SJCRH30 (cell line): ENCODE results near the gene HMOX1. TPM values are rescaled to one million over a fixed set of nuclear protein-coding genes. Genes with fewer than 3 reads are reported as not detected.

Experiments
- DNase-seq, 2 experiments: peaks; one replicate each; pipeline ENCODE4 v3.0.0-alpha.2; 2015 to 2020
- H3K27ac ChIP-seq: fragments of 250-450 bp; sonication (Bioruptor Pico); 2 replicates; pipeline ENCODE4 v1.5.1; 2020; ENCODE audit warnings: mild to moderate bottlenecking, moderate library complexity
- H3K27me3 ChIP-seq: fragments of 250-450 bp; sonication (Bioruptor Pico); 2 replicates; pipeline ENCODE4 v1.5.1; 2020; ENCODE audit warnings: mild to moderate bottlenecking, moderate library complexity
- H3K36me3 ChIP-seq: fragments of 250-450 bp; sonication (Bioruptor Pico); 2 replicates; pipeline ENCODE4 v1.5.1; 2020; ENCODE audit warnings: mild to moderate bottlenecking, moderate library complexity
- H3K4me1 ChIP-seq: fragments of 250-450 bp; sonication (Bioruptor Pico); 2 replicates; pipeline ENCODE4 v1.5.1; 2020; ENCODE audit warnings: mild to moderate bottlenecking, moderate library complexity
- H3K4me3 ChIP-seq: fragments of 250-450 bp; sonication (Bioruptor Pico); 2 replicates; pipeline ENCODE4 v1.5.1; 2020; ENCODE audit warnings: mild to moderate bottlenecking, moderate library complexity
- H3K9me3 ChIP-seq: fragments of 250-450 bp; sonication (Bioruptor Pico); replicated peaks from 2 replicates; pipeline ENCODE4 v1.5.1; 2020; ENCODE audit warnings: mild to moderate bottlenecking, moderate library complexity
- total RNA-seq: library from RNA; depleted of rRNA; stranded (reverse); fragments of >200 nt; shearing (Covaris generic); gene quantifications from 2 replicates; pipeline ENCODE4 v1.2.3, GENCODE V29; 2014

Gene HMOX1
- total RNA-seq, 1 experiment from 2014 or later: 5.1 TPM

DNA sequence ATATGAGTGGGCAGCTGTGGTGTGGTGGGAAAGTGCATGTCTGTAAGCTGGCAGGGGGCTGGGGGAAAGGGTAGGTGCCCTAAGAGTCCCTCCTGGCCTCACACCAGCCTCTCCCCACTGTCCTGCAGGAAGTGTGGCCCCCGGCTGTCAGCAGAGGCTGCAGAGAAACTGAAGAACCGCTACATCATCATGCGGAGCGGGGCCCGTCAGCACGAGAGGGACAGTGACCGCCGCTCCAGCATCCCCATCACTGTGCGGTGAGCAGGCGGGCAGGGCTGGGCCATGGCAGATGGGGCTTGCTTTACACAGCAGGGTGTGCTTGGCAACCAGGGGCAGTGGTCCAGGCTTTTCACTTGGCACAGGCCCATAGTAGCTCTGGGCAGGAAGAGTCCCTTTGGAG lies 38.9 kb downstream of the HMOX1 start:
- Histone ChIP-seq H3K27ac (no peak overlapping the region), H3K27me3 (no peaks in the 10 kb centered on the region), H3K4me1 (peaks cover 5% of the 10 kb centered on the region), H3K36me3 (peaks cover 56% of the 10 kb centered on the region), H3K9me3 (no peaks in the 10 kb centered on the region), H3K4me3 (no peak overlapping the region)
- no peak for DNase-seq

DNA sequence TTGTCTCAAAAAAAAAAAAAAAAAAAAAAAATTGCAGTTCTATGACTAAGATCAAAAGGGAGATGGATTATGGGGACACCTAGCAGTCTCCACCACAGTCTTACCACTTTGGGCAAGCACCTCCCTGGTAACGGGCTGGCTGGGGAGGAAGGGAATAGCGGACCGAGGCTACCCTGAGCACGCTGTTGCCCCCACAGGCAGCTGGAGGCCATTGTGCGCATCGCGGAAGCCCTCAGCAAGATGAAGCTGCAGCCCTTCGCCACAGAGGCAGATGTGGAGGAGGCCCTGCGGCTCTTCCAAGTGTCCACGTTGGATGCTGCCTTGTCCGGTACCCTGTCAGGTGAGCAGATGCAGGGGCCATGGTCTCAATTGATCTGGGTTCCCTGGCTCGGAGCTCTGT lies 40.2 kb downstream of the HMOX1 start:
- Histone ChIP-seq H3K9me3 (no peaks in the 10 kb centered on the region), H3K27ac (no peak overlapping the region), H3K4me1 (peaks cover 18% of the 10 kb centered on the region), H3K36me3 (peaks cover 48% of the 10 kb centered on the region), H3K4me3 (no peak overlapping the region), H3K27me3 (no peaks in the 10 kb centered on the region)
- DNase-seq: no peak

DNA sequence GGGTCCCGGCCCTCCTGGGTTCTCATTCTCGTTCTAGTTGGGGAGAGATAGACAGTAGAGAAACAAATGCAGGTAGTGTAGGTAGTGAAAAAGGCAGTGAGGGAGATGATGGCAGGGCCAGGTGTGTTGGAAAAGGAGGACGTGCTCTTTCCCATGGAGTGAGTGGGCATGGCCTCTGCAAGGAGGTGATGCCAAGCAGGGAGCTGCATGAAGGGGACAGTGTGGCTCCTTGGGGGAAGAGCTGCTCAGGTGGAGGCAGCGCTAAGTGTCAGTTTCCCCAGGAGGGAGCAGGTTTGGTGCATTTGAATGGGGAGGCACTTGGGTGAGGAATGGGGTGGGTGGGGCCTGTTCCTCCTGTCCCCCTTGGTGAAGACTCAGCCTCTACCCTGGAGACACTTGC lies 41.2 kb downstream of the HMOX1 start:
- no peak overlapping the region for H3K27ac ChIP-seq
- no peaks in the 10 kb centered on the region for H3K27me3 ChIP-seq
- H3K4me3 ChIP-seq: no peak overlapping the region
- no peaks in the 10 kb centered on the region for H3K9me3 ChIP-seq
- H3K36me3 ChIP-seq: peaks cover 38% of the 10 kb centered on the region
- peaks cover 27% of the 10 kb centered on the region for H3K4me1 ChIP-seq
- no peak for DNase-seq

DNA sequence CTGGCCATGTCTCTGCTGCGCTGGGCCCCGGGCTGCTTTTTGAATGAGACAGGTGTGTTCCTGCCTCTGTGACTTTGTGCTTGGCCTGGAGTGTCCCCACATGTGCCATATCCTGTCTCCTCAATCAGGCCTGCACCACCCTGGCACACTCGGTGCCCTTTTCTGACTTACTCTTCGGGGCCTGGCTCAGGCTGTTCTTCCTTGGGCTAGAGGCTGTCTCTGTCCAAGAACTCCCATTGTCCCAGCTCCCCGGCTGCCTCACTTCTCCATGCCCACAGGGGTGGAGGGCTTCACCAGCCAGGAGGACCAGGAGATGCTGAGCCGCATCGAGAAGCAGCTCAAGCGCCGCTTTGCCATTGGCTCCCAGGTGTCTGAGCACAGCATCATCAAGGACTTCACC lies 42.0 kb downstream of the HMOX1 start:
- Histone ChIP-seq H3K27me3 (no peaks in the 10 kb centered on the region), H3K4me1 (peaks cover 27% of the 10 kb centered on the region), H3K4me3 (no peak overlapping the region), H3K9me3 (no peaks in the 10 kb centered on the region), H3K36me3 (peaks cover 34% of the 10 kb centered on the region), H3K27ac (no peak overlapping the region)
- DNase-seq: no peak

DNA sequence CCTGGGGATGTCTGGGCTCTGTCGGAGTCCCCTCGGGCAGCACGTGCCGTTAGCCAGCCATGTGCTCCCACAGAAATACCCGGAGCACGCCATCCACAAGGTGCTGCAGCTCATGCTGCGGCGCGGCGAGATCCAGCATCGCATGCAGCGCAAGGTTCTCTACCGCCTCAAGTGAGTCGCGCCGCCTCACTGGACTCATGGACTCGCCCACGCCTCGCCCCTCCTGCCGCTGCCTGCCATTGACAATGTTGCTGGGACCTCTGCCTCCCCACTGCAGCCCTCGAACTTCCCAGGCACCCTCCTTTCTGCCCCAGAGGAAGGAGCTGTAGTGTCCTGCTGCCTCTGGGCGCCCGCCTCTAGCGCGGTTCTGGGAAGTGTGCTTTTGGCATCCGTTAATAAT lies 43.2 kb downstream of the HMOX1 start:
- DNase-seq: no peak
- H3K27ac ChIP-seq: no peak overlapping the region
- H3K4me1 ChIP-seq: peaks cover 27% of the 10 kb centered on the region
- H3K36me3 ChIP-seq: peaks cover 28% of the 10 kb centered on the region
- no peaks in the 10 kb centered on the region for H3K27me3 ChIP-seq
- no peaks in the 10 kb centered on the region for H3K9me3 ChIP-seq
- H3K4me3 ChIP-seq: no peak overlapping the region

DNA sequence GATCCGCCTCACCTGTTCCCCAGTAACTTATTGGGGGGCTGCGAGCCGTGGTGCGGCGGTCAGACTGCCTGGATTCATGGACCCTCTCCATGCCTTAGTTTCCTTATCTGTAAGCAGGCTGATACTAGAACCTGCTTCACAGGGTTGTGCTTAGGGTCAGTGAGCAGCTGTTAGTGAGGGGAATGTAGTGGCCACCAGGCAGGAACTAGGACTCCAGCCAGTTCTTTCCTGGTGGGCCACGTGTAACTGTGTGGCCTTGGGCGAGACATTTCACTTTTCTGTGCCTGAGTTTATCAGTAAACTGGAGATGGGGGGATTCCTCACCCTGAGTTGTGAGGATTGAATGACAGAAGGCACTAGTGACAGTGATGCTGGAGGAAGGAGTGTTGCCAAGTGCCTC lies 43.9 kb downstream of the HMOX1 start:
- Histone ChIP-seq H3K27me3 (no peaks in the 10 kb centered on the region), H3K36me3 (peaks cover 27% of the 10 kb centered on the region), H3K27ac (no peak overlapping the region), H3K4me1 (peaks cover 27% of the 10 kb centered on the region), H3K9me3 (no peaks in the 10 kb centered on the region), H3K4me3 (no peak overlapping the region)
- no peak for DNase-seq

DNA sequence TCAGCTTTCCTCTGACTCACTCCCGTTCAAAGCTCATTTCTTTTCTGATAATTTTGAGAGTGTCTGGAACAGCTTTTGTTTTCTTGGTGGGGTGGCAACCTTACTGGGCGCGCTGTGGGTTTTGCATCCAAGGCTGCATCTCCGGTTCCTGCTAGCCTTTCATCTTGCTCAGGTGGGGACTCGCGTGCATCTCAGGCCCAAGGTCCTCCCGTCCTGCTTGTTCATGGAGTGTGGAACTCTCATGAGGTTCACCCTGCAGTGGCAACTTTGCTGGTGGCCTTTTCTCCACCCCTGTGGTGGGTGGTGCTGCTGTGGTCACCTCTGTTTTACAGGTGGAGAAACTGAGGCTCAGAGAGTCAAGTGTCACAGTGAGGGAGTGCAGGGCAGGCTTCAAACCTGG lies 44.6 kb downstream of the HMOX1 start:
- DNase-seq: no peak
- H3K27ac ChIP-seq: peak overlapping the region; percentile 54
- H3K4me3 ChIP-seq: no peak overlapping the region
- no peaks in the 10 kb centered on the region for H3K9me3 ChIP-seq
- H3K4me1 ChIP-seq: peaks cover 27% of the 10 kb centered on the region
- peaks cover 19% of the 10 kb centered on the region for H3K36me3 ChIP-seq
- no peaks in the 10 kb centered on the region for H3K27me3 ChIP-seq

DNA sequence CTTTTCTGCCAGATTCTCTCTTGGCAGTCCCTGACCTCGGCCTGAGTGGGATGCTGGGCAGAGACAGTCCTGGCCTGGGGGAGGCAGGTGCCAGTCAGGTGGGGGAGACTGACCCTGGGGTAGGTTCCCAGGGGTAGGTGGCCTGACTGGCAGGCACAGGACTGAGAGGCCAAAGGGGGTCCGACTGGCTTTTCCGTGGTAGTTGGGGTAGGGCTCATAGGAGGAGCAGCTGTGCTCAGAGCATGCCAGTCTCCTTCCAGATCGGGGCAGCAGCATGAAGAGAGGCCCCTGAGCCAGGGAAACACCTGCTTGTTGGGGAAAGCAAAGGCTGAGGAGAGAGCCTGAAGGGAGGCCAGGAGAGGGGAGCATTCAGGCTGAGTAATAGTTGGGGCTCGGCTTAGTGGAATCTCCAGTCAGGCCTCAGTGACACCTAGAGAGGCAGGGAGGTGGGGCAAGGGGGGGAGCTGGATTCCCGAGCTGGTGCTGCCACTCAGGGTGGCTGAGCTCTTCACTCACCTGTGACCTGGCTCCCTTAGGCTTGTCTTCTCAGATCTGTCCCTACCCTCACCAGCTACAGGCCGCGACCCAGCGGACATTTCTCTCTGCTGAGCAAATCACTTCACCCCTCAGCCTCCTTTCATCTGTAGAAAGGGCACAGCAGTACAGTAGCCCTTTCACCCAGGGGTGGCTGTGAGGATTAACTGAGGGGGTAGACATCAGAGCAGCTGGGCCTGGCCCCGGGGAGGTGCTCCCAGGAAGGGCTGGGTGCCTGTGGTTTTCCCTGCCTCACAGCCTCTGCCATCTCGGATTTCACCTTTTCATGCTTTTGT lies 45.3 kb downstream of the HMOX1 start:
- peak; percentile 87 to 91 for DNase-seq
- no peaks in the 10 kb centered on the region for H3K27me3 ChIP-seq
- H3K4me3 ChIP-seq: no peak overlapping the region
- peaks cover 21% of the 10 kb centered on the region for H3K36me3 ChIP-seq
- peaks cover 27% of the 10 kb centered on the region for H3K4me1 ChIP-seq
- H3K9me3 ChIP-seq: no peaks in the 10 kb centered on the region
- peak overlapping the region; percentile 54 for H3K27ac ChIP-seq

DNA sequence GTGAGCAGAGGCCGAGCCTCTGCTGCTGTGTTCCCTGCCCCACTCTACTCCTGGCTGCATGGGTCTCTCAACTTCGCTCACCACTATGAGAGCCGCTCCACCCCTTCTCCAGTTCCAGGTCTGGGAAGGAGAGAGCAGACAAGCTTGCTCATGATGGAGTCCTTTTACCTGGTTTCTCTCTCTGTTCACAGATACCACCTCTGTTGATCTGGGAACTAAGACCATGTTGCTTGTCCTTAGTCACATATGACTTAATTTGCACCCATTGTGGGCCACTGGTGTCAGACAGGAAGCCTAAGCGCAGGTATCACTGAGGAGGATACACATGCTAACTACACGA lies 45.9 kb downstream of the HMOX1 start:
- Histone ChIP-seq H3K27ac (peak overlapping the region; percentile 54), H3K4me3 (no peak overlapping the region), H3K4me1 (peaks cover 27% of the 10 kb centered on the region), H3K9me3 (no peaks in the 10 kb centered on the region), H3K36me3 (peaks cover 19% of the 10 kb centered on the region), H3K27me3 (no peaks in the 10 kb centered on the region)
- no peak for DNase-seq

DNA sequence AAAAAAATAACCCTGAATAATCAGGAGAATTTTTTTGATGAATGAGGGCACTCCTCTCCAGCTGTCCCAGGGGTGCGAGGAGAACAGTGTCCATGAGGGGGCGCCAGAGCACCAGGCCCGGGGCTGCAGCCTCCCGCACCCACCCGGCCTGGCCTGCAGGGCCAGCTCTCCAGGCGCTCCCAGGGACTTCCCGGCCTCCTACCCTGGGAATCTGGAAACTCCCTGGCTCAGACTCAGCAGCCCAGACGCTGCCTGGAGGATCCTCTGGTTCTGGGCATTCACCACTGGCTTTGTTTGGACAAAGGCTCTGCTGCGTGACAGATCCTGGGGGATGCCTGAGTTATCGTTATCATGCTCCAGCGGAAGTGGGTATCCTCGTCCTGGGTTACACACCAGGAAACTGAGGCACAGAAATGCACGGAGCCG lies 50.0 kb downstream of the HMOX1 start:
- H3K9me3 ChIP-seq: no peaks in the 10 kb centered on the region
- peak; percentile 69 to 78 for DNase-seq
- H3K27me3 ChIP-seq: no peaks in the 10 kb centered on the region
- H3K27ac ChIP-seq: no peak overlapping the region
- no peak overlapping the region for H3K4me3 ChIP-seq
- H3K36me3 ChIP-seq: peaks cover 19% of the 10 kb centered on the region
- peaks cover 11% of the 10 kb centered on the region for H3K4me1 ChIP-seq

DNA sequence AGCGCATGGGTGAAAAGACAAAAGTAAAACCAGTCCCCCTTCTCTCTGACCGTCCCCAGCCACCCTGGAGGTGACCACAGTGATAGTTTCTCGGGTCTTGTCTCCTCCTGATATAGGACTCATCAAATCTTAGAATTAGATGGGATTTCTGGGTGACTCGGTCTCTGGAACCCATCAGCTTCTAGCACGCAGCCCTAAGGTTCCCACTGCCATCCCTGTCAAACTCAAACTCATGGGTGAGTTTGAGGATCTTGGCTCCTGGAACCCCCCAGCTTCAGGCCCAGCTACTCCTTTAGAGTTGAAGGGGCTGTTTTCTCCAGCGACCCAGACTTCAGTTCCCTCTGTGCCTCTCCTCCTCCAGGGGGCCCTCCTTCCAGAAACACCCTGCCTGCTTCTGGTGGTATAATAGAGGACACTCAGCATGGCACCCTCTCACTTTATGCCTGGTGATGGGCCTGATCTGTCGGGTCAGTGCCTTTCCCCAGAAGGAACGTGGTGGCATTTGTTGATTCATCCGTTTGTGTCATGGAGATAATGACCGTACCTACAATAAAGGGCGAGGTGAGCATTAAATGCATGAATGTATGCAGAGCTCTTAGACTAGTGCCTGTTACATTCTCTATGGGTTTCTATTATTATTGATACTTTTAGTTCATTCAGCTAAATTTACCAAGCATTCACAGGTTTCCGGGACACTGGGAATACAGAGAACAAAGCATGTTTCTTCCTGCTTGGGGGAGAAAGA lies 50.8 kb downstream of the HMOX1 start:
- no peaks in the 10 kb centered on the region for H3K9me3 ChIP-seq
- peaks cover 19% of the 10 kb centered on the region for H3K36me3 ChIP-seq

DNA sequence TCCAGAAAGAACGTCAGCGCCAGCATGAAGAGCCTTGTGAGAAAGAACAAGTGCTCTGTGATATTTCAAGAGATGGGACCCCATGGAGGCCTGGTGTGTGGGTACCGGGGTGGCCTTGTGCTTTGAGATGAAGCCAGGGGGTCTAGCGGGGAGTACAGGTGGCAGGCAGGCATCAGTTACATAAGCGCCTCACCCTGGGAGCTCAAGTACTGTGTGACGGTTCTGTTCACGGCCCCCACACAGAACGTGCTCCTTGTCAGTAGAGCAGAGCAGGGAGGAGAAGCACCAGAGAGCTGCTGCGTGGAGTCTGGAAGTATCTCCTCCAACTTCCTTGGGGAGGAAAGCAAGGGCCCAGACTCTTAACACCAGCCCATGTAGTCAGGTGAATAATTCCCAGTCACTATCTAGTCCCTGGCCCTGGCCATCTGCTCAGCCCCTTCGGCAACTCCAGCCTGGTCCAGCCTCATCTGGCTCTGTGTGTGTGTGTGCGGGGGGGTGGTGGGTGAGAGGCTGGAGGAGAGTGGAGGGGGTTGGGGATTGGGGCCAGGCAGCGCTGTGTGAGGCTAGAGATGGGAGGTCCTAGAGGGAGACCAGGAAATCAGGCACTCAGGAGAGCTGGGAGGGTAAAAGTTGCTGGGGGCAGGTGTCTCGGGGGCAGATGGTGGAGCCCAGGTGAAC lies 51.5 kb downstream of the HMOX1 start:
- H3K4me1 ChIP-seq: no peaks in the 10 kb centered on the region
- H3K27me3 ChIP-seq: no peaks in the 10 kb centered on the region
- peaks cover 19% of the 10 kb centered on the region for H3K36me3 ChIP-seq

More for the DNA sequence above, 50.8 kb downstream of the HMOX1 start:
- Histone ChIP-seq H3K27me3 (no peaks in the 10 kb centered on the region), H3K27ac (no peak overlapping the region), H3K4me3 (no peak overlapping the region), H3K4me1 (peaks cover 5% of the 10 kb centered on the region)
- DNase-seq: no peak

DNA sequence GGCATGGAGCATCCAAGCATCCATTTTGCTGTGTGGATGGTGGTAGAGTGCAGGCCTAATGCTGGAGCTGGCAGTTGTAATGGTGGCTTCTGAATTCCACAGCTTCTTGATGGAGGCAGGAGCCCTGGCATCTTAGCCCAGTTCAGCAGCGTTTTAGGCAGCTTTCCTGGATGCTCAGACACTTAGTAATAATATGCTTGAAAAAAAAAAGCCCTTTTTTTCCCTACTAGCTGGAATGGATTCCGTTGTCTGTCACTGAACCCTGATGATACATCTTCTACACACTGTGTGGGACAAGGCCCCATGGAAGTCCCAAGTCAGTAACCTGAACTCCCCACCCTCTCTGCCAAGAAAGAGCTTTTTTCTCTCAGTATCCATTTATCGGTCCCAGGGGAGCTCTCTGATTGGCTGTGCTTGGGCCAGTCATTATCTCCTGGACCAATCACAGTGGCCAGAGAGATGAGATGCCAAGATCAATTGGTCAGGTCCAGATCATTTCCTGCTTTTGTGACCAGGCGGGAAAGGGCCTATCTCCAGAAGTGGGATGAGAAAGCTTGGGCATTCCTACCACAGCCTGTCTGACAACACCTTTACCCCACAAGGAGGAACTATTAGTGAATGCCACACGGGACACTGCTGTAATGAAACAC lies 53.3 kb downstream of the HMOX1 start:
- Histone ChIP-seq H3K4me1 (no peaks in the 10 kb centered on the region), H3K36me3 (peaks cover 19% of the 10 kb centered on the region), H3K27ac (no peak overlapping the region), H3K27me3 (no peaks in the 10 kb centered on the region), H3K4me3 (no peak overlapping the region), H3K9me3 (no peaks in the 10 kb centered on the region)
- peak in 1 of 2 experiments; percentile 34 for DNase-seq

More for the DNA sequence above, 51.5 kb downstream of the HMOX1 start:
- Histone ChIP-seq H3K9me3 (no peaks in the 10 kb centered on the region), H3K27ac (no peak overlapping the region), H3K4me3 (no peak overlapping the region)
- DNase-seq: no peak

DNA sequence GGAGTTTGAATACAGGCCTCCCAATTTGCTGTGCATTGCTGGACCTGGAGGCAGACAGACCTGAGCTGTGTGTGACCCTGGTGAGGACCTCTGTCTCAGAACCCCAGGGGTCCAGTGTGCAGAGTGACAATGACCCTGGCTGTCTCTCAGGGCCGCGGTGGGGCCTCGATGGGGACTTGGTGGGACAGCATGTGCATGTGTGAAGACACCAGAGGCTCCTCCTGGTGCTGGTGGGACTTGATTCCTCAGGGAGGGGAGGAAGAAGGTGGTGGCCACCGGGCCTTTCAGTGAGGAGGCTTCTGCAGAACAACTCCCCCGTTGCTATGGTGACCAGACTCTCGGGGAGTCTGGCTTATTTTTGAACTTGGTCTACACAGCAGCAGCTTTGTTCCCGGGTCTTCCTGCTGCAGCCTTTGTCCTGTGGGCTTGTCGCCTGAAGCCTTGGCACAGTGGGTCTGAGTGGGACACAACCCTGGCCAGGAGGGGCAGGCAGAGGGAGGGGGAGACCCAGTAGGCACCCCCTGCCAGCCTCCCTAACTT lies 54.4 kb downstream of the HMOX1 start:
- H3K27ac ChIP-seq: no peak overlapping the region
- no peaks in the 10 kb centered on the region for H3K9me3 ChIP-seq
- no peaks in the 10 kb centered on the region for H3K4me1 ChIP-seq
- peaks cover 19% of the 10 kb centered on the region for H3K36me3 ChIP-seq
- DNase-seq: no peak
- H3K27me3 ChIP-seq: no peaks in the 10 kb centered on the region
- no peak overlapping the region for H3K4me3 ChIP-seq
